Smooth muscle cell (in vitro differentiated cells): ENCODE data around the gene NDUFS6. TPM values are rescaled to one million over a fixed set of nuclear protein-coding genes. Genes with fewer than 3 reads are reported as not detected.

ENCODE experiments used
- DNase-seq: peaks from one replicate; lab custom pipeline; 2025; ENCODE audit not compliant: unreplicated experiment; lab: John Stamatoyannopoulos, UW
- H2AFZ ChIP-seq: fragments of 200-600 bp; sonication (generic); 2 replicates; pipeline ENCODE4 v1.6.0; 2016; ENCODE audit warnings: antibody characterized with exemption, low read depth, mild to moderate bottlenecking
- H3F3A ChIP-seq: fragments of 200-600 bp; sonication (generic); 2 replicates; pipeline ENCODE4 v1.6.0; 2017; ENCODE audit warnings: antibody characterized with exemption, low read depth
- H3K27ac ChIP-seq: fragments of 200-600 bp; sonication (generic); 2 replicates; pipeline ENCODE4 v1.5.1; 2016; ENCODE audit warnings: low read depth, mild to moderate bottlenecking
- H3K27me3 ChIP-seq: fragments of 200-600 bp; sonication (generic); 2 replicates; pipeline ENCODE4 v1.6.1; 2016; ENCODE audit warnings: low read depth, mild to moderate bottlenecking
- H3K36me3 ChIP-seq: fragments of 200-600 bp; sonication (generic); 2 replicates; pipeline ENCODE4 v1.5.1; 2016; ENCODE audit warnings: low read depth
- H3K4me1 ChIP-seq: fragments of 200-600 bp; sonication (generic); 2 replicates; pipeline ENCODE4 v1.5.1; 2016; ENCODE audit warnings: low read depth
- H3K4me2 ChIP-seq: fragments of 200-600 bp; sonication (generic); 2 replicates; pipeline ENCODE4 v1.6.0; 2016; ENCODE audit warnings: mild to moderate bottlenecking
- H3K4me3 ChIP-seq: fragments of 200-600 bp; sonication (generic); 2 replicates; pipeline ENCODE4 v1.5.1; 2016; ENCODE audit warnings: mild to moderate bottlenecking
- H3K79me2 ChIP-seq: fragments of 200-600 bp; sonication (generic); 2 replicates; pipeline ENCODE4 v1.6.0; 2016; ENCODE audit warnings: low read depth, mild to moderate bottlenecking
- H3K9ac ChIP-seq: fragments of 200-600 bp; sonication (generic); 2 replicates; pipeline ENCODE4 v1.6.0; 2016; ENCODE audit warnings: low read depth
- H3K9me3 ChIP-seq: fragments of 200-600 bp; sonication (generic); replicated peaks from 2 replicates; pipeline ENCODE4 v1.5.1; 2016; ENCODE audit warnings: low read depth
- H4K20me1 ChIP-seq: fragments of 200-600 bp; sonication (generic); 2 replicates; pipeline ENCODE4 v1.6.0; 2016; ENCODE audit warnings: low read depth
- WGBS: methylation state at CpG from one replicate; pipeline ENCODE4 v1.1.7; 2016; ENCODE audit warnings: low lambda C conversion rate; 5-methylcytosine and 5-hydroxymethylcytosine counted together
- polyA plus RNA-seq: library from polyadenylated mRNA; unstranded; fragments of >200 nt; fragmentation: Nextera tagmentation; extraction: Ambion mirVana; gene quantifications from 2 replicates; pipeline ENCODE4 v1.2.1, GENCODE V29; 2016
- total RNA-seq: library from RNA; depleted of rRNA; stranded (reverse); fragments of >200 nt; gene quantifications from 2 replicates; pipeline ENCODE4 v1.2.3, GENCODE V29; 2014
- TF ChIP-seq, protein P1 (sequence below): fragments of 200-600 bp; sonication (generic); IDR thresholded peaks from 2 replicates; pipeline ENCODE4 v1.5.1; 2017; ENCODE audit warnings: borderline replicate concordance, mild to moderate bottlenecking, antibody characterized with exemption; ENCODE audit not compliant: insufficient read depth, poor library complexity, severe bottlenecking

NDUFS6 gene
- total and polyA plus RNA-seq, 2 experiments from 2014 or later: 50.8 to 146 TPM

DNA sequence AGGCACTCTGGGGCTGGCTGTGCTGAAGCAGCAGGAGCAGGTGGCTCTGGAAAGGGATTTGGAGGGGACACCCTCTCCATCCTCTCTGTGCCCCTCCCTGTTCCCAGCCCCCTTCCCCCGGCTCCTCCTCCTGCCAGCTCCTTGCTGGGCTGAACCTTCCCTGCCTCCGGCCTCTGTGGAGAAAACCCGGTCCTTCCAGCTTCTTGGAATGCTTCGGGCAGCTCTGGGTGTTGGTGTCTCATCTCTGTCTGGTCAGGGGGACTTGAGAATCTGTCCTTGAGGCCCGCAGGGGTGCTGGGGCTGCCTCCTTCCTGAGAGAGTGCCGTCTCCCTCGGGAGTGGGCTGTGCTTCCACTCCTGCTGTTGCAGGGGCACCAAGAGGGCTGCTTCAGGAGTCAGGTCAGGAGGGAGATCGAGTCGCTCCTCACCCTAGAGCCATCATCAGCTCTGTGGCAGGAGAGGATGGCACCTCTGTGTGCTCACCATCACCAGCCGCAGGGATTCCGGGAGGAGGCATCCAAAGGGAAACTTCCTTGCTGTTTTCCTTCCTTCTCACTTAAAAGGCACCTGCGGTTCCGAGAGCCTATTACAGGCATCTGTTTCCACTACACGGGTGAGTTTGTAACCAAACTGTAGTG lies 30.6 kb downstream of the NDUFS6 start:
- Histone ChIP-seq H3F3A (no peaks in the 10 kb centered on the region), H3K79me2 (no peaks in the 10 kb centered on the region), H2AFZ (no peak overlapping the region), H3K4me2 (no peak overlapping the region), H3K4me1 (peaks cover 2% of the 10 kb centered on the region), H3K27ac (no peak overlapping the region), H3K4me3 (no peak overlapping the region), H3K9me3 (no peaks in the 10 kb centered on the region), H3K27me3 (peaks cover 5% of the 10 kb centered on the region), H3K36me3 (no peaks in the 10 kb centered on the region), H4K20me1 (no peaks in the 10 kb centered on the region), H3K9ac (no peak overlapping the region)
- DNase-seq: no peak
- 62% methylated on average over 13 of the region's 14 CpGs for WGBS
- TF ChIP-seq, protein P1, sequence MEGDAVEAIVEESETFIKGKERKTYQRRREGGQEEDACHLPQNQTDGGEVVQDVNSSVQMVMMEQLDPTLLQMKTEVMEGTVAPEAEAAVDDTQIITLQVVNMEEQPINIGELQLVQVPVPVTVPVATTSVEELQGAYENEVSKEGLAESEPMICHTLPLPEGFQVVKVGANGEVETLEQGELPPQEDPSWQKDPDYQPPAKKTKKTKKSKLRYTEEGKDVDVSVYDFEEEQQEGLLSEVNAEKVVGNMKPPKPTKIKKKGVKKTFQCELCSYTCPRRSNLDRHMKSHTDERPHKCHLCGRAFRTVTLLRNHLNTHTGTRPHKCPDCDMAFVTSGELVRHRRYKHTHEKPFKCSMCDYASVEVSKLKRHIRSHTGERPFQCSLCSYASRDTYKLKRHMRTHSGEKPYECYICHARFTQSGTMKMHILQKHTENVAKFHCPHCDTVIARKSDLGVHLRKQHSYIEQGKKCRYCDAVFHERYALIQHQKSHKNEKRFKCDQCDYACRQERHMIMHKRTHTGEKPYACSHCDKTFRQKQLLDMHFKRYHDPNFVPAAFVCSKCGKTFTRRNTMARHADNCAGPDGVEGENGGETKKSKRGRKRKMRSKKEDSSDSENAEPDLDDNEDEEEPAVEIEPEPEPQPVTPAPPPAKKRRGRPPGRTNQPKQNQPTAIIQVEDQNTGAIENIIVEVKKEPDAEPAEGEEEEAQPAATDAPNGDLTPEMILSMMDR: no peak

- TF ChIP-seq, protein P1: no peak
- no peaks in the 10 kb centered on the region for H3K9me3 ChIP-seq
- peaks cover 2% of the 10 kb centered on the region for H3K4me1 ChIP-seq
- no peak for DNase-seq
- no peak overlapping the region for H3K9ac ChIP-seq
- no peaks in the 10 kb centered on the region for H3F3A ChIP-seq
- H2AFZ ChIP-seq: no peak overlapping the region
- H3K4me3 ChIP-seq: no peak overlapping the region
- H3K27ac ChIP-seq: no peak overlapping the region
- no peaks in the 10 kb centered on the region for H3K36me3 ChIP-seq
- no peak overlapping the region for H3K4me2 ChIP-seq
- WGBS: 94% methylated on average over 28 of the region's 28 CpGs
- no peaks in the 10 kb centered on the region for H4K20me1 ChIP-seq
- H3K79me2 ChIP-seq: no peaks in the 10 kb centered on the region
- H3K27me3 ChIP-seq: peaks cover 5% of the 10 kb centered on the region
Measured at GRCh38 chr5:1832511-1833250, 31.5 kb downstream of the NDUFS6 start.

- Histone ChIP-seq H3K36me3 (no peaks in the 10 kb centered on the region), H3K4me3 (no peak overlapping the region), H3F3A (no peaks in the 10 kb centered on the region), H3K9ac (no peak overlapping the region), H3K9me3 (no peaks in the 10 kb centered on the region), H3K27ac (no peak overlapping the region), H4K20me1 (no peaks in the 10 kb centered on the region), H2AFZ (no peak overlapping the region), H3K79me2 (no peaks in the 10 kb centered on the region), H3K27me3 (peaks cover 5% of the 10 kb centered on the region), H3K4me1 (peaks cover 2% of the 10 kb centered on the region), H3K4me2 (no peak overlapping the region)
- 91% methylated on average over 16 of the region's 16 CpGs for whole genome bisulfite sequencing
- TF ChIP-seq, protein P1: no peak
- DNase-seq: no peak
Measured at GRCh38 chr5:1833264-1834021, 32.2 kb downstream of the NDUFS6 start.
